NCI-H510A treated with DMSO at 0.1 percent for 48 hours (cell line): ENCODE results near the gene CXCL11.
"Not testable (repeated sequence)": the region's sequence is repeated elsewhere in the genome, so short reads cannot be mapped to it uniquely, and the experiment has no call there.

ENCODE experiments used
- DNase-seq: peaks from one replicate; lab custom pipeline; 2025; lab: John Stamatoyannopoulos, UW

The CXCL11 gene

DNA sequence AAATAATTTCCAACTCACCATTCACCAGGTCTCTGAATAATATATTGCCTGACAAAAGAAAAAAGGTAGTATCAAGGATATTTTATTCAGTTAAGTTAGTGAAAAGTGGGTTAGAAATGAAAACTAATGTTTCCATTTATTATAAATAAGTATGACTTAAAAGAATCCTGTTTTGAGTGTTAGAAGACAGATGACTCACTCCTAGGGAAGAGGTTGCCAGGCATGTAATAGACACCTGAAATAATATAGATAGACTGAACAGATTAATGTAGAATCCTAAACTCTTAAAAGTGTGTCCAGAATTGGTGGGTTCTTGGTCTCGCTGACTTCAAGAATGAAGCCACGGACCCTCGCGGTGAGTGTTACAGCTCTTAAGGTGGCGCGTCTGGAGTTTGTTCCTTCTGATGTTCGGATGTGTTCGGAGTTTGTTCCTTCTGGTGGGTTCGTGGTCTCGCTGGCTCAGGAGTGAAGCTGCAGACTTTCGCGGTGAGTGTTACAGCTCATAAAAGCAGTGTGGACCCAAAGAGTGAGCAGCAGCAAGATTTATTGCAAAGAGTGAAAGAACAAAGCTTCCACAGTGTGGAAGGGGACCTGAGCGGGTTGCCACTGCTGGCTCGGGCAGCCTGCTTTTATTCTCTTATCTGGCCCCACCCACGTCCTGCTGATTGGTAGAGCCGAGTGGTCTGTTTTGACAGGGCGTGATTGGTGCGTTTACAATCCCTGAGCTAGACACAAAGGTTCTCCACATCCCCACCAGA is 6.5 kb upstream of the CXCL11 start:
- not testable (repeated sequence) for DNase-seq

DNA sequence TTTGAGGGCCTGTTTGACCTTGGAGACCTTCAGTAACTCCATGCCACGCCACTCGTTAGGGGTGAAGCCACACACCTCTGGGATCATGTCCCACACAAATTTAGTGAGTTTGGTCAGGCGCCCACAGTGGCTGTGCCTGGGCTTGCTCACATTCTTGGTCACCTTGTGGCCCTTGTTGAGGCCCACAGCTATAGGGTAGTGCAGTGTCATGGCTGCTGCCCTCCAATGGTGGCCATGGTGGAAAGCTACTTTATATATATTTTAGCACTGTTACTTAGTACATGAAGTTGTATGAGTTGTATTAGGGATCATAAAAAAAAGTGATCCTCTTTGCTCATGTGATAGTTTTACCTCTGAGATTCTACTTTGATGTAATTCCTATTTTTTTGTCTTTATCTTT is 985 bp upstream of the CXCL11 start:
- DNase-seq = no peak

DNA sequence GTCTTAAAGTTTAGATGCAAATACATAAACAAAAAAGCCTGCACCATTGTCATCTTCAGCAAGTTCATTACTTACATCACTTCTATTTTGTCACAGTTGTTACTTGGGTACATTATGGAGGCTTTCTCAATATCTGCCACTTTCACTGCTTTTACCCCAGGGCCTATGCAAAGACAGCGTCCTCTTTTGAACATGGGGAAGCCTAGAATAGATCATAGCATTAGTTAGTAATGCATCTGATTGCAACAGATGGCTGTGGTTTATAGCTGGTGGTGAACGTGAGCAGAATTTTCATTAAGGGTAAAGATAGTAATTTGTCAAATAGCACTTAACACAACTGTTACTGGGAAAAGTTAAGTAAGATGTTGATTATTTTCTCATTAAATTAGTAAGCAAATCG is 729 bp downstream of the CXCL11 start:
- DNase-seq = no peak

DNA sequence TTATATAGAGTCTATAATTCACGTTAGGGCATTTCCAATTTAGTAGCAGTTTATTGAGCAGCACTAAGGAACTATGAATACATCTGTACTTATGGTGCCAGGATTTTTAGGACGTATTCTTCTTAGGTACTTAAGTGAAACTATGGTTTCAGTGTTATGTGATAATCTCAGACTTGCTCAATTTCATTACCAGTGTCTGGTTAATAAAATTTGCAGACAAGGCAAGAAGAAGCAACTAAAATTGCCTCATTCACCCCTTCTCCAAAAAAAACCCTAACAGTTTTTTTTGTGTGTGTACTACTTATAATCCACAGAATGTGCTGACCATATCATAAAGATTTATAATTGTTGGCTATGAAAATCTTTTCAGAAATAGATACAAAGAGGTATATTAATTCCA is 6.6 kb downstream of the CXCL11 start:
- DNase-seq = no peak

DNA sequence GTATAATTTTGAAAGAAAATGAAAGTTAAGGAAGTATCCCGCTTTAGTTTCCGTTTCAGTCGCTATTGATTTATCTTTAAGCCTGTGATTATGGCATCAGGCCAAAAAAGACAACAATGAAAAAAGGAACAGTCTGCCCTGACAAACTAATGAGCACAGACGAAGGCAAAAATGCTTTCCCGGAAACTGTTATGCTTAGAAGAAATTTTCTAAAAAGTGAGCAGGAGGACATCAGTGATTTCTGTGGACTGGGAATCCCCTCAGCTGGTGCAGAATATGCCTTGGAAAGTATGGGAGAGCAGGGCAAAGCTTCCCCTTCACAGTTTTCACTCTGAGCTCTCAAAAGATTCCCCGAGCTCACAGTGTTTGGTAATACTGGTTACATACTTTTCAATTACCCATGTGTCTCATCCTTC is 7.5 kb downstream of the CXCL11 start:
- DNase-seq = peak; percentile 42

DNA sequence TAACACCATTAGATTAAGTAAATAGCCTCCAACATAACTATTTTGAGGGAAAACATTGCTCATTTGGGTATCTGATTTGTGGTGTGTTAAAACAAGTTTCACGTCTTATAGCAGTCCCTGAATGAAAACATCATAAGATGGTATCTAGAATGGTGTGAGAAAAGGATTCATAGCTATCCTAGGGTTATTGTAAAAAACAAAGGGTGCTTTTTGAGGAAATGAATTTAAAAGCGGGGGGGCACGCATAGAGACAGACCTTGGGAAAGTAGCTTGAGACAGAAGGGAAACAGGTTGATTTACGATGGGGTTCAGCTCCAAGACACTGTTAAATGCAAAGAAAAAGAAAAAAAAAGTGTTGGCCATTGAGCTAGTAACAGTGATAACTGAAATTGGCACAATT is 11.8 kb downstream of the CXCL11 start:
- no peak for DNase-seq

DNA sequence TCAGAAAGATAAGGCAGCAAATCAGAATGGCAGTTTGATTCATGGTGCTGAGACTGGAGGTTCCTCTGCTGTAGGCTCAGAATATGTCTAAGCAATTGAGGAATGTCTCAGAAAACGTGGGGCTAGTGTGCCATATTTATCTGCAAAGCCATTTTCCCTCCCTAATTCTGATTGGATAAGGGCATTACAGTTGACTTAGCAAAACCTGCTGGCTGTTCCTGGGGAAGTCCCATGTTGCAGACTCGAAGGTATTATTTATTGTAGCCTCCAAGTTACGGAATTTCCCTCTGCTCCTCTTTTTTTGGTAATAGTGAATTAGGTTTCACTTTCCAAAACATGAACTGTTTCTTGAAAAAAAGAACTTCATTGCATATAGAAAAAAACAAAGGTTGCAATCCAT is 12.5 kb downstream of the CXCL11 start, which contains the start of gene CXCL10:
Gene CXCL10, minus strand, starts transcription at position 109 of the 400 bp plus-strand sequence. Its CDS starts 66 bp downstream, at position 43.
- DNase-seq = no peak

DNA sequence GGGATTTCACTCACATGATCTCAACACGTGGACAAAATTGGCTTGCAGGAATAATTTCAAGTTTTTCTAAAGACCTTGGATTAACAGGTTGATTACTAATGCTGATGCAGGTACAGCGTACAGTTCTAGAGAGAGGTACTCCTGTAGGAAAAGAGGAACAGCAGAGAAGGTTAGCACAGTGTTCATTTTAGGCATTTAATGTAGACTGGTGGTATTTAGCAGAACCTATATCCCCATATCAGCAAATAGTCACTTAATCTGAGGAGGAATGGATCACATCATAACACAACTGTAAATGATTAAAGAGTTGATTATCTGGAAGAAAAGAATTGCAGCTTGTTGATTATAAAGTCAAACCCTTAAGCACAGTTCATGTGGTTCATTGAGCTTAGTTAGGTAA is 13.2 kb downstream of the CXCL11 start:
- no peak for DNase-seq

DNA sequence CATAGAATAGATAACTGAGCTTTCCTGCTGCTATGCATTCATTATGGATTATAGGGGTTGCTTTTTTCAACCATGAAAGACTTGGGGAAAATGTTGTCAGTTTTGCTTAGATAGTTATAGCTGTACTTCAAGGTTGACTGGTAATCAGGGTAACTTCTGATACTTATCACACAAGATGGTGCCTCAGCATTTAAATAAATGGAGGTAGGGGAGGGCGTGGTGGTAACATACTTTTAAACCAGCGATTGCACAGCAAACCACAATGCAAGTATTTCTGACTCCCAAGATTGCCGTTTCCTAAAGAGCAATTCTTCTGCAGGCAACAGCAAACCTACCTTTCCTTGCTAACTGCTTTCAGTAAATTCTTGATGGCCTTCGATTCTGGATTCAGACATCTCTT is 13.8 kb downstream of the CXCL11 start:
- no peak for DNase-seq

DNA sequence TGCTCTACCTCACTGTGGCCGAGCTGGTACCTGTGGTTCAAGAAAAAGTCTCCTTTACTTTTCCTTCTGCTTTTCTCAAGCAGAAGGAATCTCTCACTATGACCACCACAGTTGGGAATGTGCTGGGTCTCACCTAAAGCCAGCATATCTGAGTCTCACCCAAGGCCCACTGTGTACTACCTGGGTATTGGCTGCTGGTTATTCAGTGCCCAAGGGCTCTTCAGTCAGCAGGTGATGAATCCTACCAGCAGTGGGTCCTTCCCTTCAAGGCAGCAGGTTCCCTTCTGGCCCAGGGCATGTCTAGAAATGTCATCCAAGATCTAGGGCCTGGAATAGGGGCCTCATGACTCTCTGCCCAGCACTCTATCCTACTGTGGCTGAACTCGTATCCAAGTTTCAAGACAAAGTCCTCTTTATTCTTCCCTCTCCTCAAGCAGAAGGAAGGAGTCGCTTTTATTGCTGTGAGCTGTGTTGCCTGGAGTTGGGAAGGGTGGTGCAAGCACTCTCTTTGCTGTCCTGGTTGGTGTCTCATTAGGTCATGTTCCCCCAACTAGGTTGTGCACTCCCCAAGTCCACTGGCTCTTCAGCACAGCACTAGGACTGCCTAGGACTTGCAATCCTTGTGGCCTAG is 18.7 kb downstream of the CXCL11 start:
- no peak for DNase-seq

DNA sequence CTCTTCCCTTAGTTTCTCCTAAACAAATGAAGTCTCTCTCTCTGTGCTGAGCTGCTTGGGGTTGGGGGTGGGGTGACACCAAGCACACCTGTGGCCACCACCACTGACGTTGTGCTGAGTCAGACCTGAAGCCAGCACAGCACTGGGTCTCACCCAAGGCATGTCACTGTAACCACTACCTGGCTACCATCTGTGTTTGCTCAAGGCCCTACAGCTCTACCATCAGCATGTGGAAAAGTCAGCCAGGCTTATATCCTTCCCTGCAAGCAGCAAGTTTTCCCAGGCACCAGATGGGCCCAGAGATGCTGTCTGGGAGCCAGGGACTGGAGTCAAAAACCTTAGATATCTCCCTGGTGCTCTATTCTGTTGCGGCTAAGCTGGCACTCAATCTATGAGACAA is 19.5 kb downstream of the CXCL11 start:
- peak; percentile 79 for DNase-seq

DNA sequence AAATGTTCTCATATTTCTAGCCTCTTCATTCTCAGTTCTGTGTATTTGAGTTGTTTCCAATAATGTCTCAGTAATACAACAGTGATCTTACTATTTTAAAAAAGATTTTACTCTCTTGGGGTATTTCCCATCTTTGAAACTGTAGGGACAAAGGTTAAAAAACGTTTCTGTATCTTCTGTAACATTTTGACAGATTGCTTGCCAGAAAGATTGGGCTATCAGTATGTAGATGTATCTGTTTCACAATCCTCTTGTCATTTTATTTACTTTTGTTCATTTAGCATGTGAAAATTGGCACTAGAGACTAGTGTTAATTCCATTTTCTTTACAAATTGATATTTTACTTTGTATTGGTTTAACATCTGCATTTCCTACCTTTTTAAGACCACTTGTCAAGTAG is 22.3 kb downstream of the CXCL11 start:
- DNase-seq = no peak

DNA sequence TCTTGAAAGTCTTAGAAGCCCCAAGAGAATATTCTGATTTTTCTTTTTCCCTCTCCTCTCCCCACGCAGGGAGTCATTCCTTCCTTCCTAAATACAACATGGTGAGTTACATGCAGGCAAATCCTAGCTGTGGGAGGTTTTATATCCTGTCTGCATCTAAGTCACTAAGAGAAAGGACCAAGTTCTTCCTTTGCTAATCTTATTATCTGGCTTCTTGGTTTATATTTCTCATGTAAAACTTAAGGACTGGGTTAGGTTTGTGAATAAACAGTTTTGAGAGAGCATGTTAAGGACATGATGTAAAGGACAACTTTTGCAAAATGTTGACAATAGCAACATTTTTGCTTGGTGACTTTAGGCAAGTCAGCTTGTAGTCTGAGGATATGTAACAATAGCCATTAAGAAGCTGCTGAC is 23.5 kb downstream of the CXCL11 start:
- DNase-seq = no peak

DNA sequence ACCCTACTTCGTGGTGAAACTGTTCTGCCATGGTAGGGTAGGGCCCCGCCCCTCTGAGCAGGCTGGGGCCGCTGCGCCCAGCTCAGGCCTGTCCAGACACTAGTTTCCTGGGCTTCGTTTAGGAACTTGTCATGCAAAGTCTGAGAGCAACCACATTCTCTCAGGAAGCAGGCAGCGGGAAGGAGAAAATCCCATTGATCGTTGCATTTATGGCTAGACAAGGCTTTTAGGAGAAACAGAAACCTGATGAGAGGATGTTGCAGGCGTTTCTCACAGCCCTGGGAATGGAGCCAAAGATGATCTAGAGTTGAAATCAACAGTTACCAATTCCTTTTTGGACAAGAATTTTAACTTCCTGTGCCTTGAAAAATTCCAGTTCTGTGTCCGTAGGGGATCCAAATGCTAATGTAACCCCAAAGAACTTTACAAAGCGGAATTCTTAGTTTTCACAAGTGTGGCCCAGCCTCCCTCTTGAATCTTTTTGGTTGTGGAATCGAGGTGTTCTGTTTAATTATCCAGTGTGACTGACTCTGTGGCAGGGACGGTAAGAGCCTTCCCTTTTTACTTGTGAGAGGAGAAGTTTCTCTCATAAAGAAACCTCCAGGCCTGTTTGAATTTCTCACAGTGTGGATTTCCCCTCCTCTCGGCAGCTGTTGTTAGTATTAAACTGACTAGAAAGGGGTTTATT is 24.0 kb downstream of the CXCL11 start:
- no peak for DNase-seq

DNA sequence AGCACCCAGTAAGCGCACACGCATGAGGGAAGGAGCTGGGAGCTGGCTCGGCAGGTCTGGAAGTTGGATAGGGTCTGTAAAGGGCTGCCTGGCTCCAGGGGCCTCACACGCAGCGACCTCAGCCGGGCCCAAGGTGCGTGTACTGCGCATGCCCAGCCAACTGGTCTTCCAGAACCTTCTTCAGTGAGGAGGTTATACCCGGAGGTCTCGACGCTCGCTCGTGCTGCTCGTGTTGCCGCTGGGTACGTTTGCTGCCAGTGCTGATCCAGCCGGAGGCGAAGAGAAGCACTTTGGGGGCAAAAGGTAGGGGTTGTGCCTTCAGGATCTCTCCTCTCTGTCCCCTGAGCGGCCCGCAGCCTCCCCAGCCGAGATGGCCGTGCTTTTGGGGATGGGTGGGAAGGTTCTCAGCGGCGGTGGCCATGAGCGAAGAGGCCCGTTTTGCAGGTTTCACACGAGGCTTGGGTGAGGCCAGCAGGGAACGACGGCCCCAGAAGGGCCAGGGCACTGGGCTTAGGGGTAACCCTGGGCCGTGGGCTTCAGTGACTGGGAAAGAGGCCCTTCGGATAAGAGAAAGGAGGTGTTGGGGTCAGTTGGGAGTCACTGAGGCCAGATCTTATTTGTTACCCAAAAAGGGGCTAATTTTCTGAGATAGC is 24.7 kb downstream of the CXCL11 start:
- no peak for DNase-seq

DNA sequence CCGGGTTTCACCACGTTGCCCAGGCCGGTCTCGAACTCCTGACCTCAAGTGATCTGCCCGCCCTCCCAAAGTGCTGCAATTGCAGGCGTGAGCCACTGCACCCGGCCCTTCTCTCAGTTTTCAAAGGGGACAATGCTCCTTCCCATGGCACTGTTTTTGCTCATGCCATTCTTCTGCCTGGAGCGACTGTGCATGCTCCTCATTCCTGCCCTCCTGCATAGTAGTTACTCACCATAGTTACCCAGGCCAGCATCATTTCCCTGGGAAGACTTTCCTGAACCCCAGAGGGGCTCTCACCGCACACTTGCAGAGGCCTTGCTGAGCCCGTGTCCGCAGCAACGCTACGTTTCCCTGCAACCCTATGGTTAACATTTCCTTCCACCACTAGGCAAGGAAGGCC is 25.3 kb downstream of the CXCL11 start:
- no peak for DNase-seq

DNA sequence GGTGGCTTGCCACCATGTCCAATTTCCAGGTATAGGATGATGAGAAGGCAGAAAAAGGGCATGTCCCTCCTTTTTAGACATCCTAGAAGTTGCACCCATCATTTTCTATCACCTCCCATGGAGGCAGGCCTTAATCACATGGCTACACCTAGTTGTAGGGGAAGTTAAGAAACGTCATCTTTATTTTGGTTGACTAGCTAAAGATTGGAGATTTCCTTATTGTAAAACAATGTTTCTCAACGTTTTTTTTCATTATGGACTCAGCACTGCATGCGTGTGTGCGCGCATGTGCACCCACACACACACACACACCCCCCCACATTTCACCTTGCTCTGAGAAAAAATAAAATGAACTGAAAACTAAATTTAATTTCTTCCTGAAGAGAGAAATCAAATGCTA is 26.6 kb downstream of the CXCL11 start:
- DNase-seq = no peak

DNA sequence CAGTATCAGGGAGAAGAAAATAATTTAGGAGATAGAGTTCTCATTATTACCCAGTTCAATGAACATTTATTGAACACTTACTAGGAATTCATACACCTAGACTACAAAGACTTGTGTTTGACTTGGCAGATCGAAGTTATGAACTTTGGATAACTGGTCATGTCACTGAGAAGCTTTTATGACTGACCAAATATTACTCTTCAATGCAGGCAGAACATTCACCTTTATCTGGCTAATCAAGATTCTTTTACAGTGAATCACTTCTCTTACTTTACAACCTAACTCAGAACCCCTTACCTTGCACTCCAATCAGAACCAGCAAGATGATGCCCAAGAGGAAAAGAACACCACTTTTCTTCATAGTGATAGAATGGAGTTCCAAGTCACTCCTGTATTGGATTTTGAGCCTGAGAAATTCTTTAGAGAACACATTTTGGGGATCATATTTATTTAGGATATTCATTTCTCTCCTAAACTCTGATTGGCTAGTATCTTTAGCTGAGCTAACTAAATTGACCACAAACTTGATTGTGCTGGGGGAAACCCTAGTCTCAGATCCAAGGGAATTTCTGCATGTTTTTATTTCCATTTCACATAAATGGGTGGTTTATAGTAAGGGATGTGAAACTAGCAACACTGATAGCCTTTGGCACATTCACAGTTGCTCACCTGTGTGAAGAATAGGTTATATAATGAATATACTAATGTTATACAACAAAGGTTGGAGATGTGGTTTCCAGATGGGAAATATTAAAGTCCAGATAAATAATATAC is 28.6 kb downstream of the CXCL11 start, which contains the start of gene CXCL9:
Gene CXCL9, minus strand, starts transcription at position 421 of the 774 bp plus-strand sequence. Its CDS starts 60 bp downstream, at position 361.
- DNase-seq = no peak

DNA sequence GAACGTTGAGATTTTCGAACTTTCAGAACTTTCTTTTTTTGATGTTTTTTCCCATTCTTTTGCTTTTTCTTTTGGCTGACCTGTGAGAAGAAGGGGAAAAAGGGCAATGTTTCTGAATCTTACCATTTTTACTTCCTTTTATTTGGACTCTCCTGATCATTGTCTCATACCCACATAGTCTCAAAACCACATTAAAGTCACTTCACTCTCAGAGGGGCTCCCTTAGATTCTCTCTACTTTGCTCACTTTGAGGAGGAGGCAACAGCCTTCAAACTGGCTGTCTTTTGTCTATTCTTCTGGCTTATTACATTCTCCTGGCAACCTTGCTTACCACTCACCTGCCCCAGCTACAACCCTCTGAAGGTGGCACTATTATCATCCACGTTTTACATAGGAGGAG is 32.2 kb downstream of the CXCL11 start:
- no peak for DNase-seq

DNA sequence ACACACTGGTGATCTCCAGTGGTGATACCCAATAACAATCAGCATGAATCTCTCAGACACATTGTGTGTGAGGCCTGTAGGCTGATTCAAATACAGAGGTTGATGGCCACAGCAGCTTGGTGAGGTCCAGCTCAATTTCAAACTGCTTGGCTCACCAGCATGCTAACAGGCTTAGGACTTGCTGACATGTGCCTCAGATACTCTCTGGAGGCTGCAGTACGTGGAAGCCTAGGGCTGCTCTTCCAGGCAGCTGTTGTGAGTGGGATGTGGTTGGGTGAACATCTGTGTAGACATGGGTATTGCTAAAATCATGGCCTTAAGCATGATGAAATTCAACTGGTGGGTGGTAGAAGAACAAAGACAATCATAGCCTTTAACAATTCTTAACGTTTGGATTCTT is 32.8 kb downstream of the CXCL11 start:
- DNase-seq = no peak

DNA sequence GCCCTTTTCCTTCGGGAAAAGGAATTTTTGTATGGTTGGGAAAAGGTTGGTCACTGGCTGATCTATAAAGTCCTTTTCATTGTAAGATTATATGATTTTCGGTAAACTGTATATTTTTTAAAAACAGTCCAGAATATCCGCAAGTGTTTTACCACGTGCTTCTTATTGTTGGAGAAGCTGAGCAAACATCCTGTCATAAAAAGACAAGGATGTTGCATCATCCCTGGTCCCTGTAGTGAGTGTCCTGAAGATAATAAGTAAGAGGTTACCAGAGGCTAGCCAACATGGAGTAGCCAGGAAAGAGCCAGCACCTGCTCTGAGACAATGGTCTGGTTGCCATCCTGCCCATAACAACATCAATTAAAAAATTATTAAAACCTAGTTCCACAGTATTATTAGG is 33.7 kb downstream of the CXCL11 start:
- DNase-seq = peak; percentile 23

DNA sequence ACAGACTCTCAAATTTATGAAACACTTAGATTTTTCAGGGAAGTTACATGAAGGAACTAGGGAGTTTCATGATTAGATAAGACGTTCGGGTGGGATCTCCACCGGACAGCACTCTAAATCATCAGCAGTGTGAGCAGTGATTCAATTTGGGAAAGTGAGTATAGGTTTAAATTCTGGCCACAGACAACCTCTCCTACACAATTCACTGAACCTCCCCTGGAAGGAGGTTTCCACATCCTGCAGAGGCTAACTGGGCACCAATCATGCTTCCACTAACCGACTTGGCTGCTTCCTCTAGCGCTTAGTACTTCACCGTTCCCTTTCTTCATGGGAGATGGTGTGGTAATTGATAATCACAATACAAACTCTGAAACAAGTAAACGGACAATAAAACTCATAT is 34.2 kb downstream of the CXCL11 start:
- DNase-seq = no peak
